Hepatocyte (in vitro differentiated cells): ENCODE data around the gene ATF7.

Source experiments
- CTCF ChIP-seq: fragments of 200-600 bp; sonication (generic); IDR thresholded peaks from 2 replicates; pipeline ENCODE4 v1.5.1; 2016; ENCODE audit warnings: antibody characterized with exemption, mild to moderate bottlenecking; ENCODE audit not compliant: poor library complexity
- EZH2 ChIP-seq: fragments of 200-600 bp; sonication (generic); IDR thresholded peaks from 2 replicates; pipeline ENCODE4 v1.6.1; 2016; ENCODE audit warnings: antibody characterized with exemption, mild to moderate bottlenecking, borderline replicate concordance

GRCh38 chr12:53476769-53477209 is 149.4 kb downstream of the ATF7 start:
- TF ChIP-seq CTCF (peak; percentile 34), EZH2 (no peak)
